Fibroblast of lung (primary cell): ENCODE results near the gene RIPK4. TPM values are rescaled to one million over a fixed set of nuclear protein-coding genes. Genes with fewer than 3 reads are reported as not detected.

ENCODE experiments used
- DNase-seq, 2 donors: peaks; one replicate each; pipeline versions ENCODE4 v3.0.0 to v3.0.0-alpha.2; 2010; ENCODE audit warnings: low read depth in 2 of 2
- H2AFZ ChIP-seq: 2 replicates; pipeline ENCODE4 v1.5.1; 2012; ENCODE audit warnings: low read length, control low read depth, inconsistent platforms
- H3K27ac ChIP-seq: 2 replicates; pipeline ENCODE4 v1.5.1; 2011; ENCODE audit warnings: low read length, control low read depth; ENCODE audit not compliant: insufficient read depth
- H3K27me3 ChIP-seq: 2 replicates; pipeline ENCODE4 v1.5.1; 2011; ENCODE audit warnings: mild to moderate bottlenecking, low read length; ENCODE audit not compliant: control insufficient read depth, insufficient read depth
- H3K36me3 ChIP-seq: 2 replicates; pipeline ENCODE4 v1.5.1; 2011; ENCODE audit warnings: low read length; ENCODE audit not compliant: control insufficient read depth, insufficient read depth
- H3K4me1 ChIP-seq: 2 replicates; pipeline ENCODE4 v1.5.1; 2011; ENCODE audit warnings: low read length; ENCODE audit not compliant: control insufficient read depth, insufficient read depth; ENCODE audit errors: extremely low read depth
- H3K4me2 ChIP-seq: 2 replicates; pipeline ENCODE4 v1.5.1; 2011; ENCODE audit warnings: low read length, control low read depth; ENCODE audit not compliant: insufficient read depth; ENCODE audit errors: extremely low read depth
- H3K4me3 ChIP-seq, 4 experiments: fragments of 200-600 bp in 1 of 4; sonication (generic) in 1 of 4; replicated peaks in 1 of 4; 2 replicates each; pipeline ENCODE4 v1.5.1; 2011 to 2016; ENCODE audit warnings: low read length in 4 of 4, low read depth in 3 of 4, mild to moderate bottlenecking in 3 of 4, control low read depth in 2 of 4, inconsistent platforms in 1 of 4, mixed read lengths in 1 of 4; ENCODE audit not compliant: insufficient read depth in 1 of 4; ENCODE audit errors: control extremely low read depth in 1 of 4
- H3K79me2 ChIP-seq: 2 replicates; pipeline ENCODE4 v1.5.1; 2012; ENCODE audit warnings: mild to moderate bottlenecking, low read length, inconsistent platforms; ENCODE audit not compliant: control insufficient read depth, insufficient read depth
- H3K9ac ChIP-seq: 2 replicates; pipeline ENCODE4 v1.5.1; 2011; ENCODE audit warnings: mild to moderate bottlenecking, low read length, control low read depth; ENCODE audit not compliant: insufficient read depth
- H3K9me3 ChIP-seq: 2 replicates; pipeline ENCODE4 v1.5.1; 2012; ENCODE audit warnings: low read depth, low read length; ENCODE audit not compliant: control insufficient read depth, insufficient read depth
- H4K20me1 ChIP-seq: 2 replicates; pipeline ENCODE4 v1.5.1; 2011; ENCODE audit warnings: low read length; ENCODE audit not compliant: control insufficient read depth, insufficient read depth; ENCODE audit errors: extremely low read depth
- EZH2 ChIP-seq: IDR thresholded peaks from 2 replicates; pipeline ENCODE4 v1.5.1; 2012; ENCODE audit warnings: low read length, control low read depth, mild to moderate bottlenecking; ENCODE audit errors: missing control alignments
- polyA plus RNA-seq, 2 donors: library from polyadenylated mRNA; depleted of rRNA in 1 of 2; stranded (reverse) in 1 of 2; unstranded in 1 of 2; fragments of >200 nt; gene quantifications; 2 replicates each; pipeline ENCODE4 v1.2.1, GENCODE V29; 2011 to 2012; ENCODE audit warnings: missing spikeins in 1 of 2
- total RNA-seq: library from RNA; depleted of rRNA; stranded (reverse); fragments of >200 nt; gene quantifications from 2 replicates; pipeline ENCODE4 v1.2.1, GENCODE V29; 2014
- TF ChIP-seq, protein P1 (sequence below), 2 donors: IDR thresholded peaks in 1 of 2; conservative IDR thresholded peaks in 1 of 2; 1 replicate in 1 of 2; 2 replicates in 1 of 2; pipeline ENCODE4 v1.5.1; 2011 to 2012; ENCODE audit warnings: low read length in 2 of 2, control low read depth in 1 of 2, inconsistent platforms in 1 of 2, low read depth in 1 of 2, mild to moderate bottlenecking in 1 of 2

RIPK4 gene
- total and polyA plus RNA-seq, 2 donors (not counting 1 experiment from before 2014, with no cell fraction given) = under 0.01 TPM; not detected in 1

DNA sequence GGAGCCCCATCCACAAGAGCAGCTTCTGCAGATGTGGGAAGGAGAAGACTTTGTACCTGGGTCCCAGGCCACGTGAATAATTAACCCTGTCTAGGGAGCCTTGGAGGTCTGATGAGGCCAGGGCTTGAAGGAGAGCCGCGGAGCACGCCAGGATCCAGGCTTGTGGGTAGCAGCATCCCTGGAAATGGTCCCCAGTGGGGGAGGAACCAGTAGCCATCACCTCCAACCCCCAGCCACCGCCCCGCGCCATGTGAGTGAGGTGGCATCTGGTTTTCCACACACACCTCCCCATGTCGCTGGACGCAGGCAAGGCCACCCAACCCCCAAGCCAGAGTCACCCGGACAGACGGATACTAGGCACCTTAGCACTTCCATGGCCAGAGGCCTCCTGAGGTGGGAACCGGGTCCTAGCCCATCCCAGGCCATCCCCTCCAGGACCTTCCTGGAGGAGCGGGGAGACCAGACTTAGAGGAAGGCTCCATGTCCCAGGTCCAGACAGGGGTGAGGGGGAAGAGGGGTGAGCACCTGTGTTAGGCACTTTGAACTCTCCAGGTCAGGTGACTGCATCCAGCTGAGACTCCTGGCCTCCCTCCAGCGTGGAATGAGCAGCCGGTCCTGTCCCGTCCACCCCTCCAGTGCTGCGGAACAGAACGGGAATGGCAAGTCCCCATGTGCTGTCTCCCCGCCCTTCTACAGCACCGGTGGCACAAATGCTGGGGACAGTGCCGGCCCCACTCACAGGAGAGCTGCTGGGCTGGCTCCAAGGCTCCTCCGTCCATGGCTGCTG lies 53.2 kb downstream of the RIPK4 start:
- H3K27me3 ChIP-seq = peaks cover 31% of the 10 kb centered on the region
- no peaks in the 10 kb centered on the region for H3K36me3 ChIP-seq
- H4K20me1 ChIP-seq = no peaks in the 10 kb centered on the region
- H3K4me1 ChIP-seq = no peaks in the 10 kb centered on the region
- no peak for DNase-seq
- H3K79me2 ChIP-seq = no peaks in the 10 kb centered on the region
- no peak overlapping the region for H3K27ac ChIP-seq
- H3K4me3 ChIP-seq = no peak overlapping the region
- no peak for TF ChIP-seq EZH2
- TF ChIP-seq, protein P1, sequence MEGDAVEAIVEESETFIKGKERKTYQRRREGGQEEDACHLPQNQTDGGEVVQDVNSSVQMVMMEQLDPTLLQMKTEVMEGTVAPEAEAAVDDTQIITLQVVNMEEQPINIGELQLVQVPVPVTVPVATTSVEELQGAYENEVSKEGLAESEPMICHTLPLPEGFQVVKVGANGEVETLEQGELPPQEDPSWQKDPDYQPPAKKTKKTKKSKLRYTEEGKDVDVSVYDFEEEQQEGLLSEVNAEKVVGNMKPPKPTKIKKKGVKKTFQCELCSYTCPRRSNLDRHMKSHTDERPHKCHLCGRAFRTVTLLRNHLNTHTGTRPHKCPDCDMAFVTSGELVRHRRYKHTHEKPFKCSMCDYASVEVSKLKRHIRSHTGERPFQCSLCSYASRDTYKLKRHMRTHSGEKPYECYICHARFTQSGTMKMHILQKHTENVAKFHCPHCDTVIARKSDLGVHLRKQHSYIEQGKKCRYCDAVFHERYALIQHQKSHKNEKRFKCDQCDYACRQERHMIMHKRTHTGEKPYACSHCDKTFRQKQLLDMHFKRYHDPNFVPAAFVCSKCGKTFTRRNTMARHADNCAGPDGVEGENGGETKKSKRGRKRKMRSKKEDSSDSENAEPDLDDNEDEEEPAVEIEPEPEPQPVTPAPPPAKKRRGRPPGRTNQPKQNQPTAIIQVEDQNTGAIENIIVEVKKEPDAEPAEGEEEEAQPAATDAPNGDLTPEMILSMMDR (conservative IDR thresholded peaks at IDR 0.05 in 1 of 2, IDR thresholded peaks at IDR 0.05 in 1 of 2; ENCODE audit: low read depth in 1 of 2, low read length in 2 of 2) = no peak
- no peaks in the 10 kb centered on the region for H3K9me3 ChIP-seq
- no peak overlapping the region for H2AFZ ChIP-seq
- no peak overlapping the region for H3K9ac ChIP-seq
- no peak overlapping the region for H3K4me2 ChIP-seq

DNA sequence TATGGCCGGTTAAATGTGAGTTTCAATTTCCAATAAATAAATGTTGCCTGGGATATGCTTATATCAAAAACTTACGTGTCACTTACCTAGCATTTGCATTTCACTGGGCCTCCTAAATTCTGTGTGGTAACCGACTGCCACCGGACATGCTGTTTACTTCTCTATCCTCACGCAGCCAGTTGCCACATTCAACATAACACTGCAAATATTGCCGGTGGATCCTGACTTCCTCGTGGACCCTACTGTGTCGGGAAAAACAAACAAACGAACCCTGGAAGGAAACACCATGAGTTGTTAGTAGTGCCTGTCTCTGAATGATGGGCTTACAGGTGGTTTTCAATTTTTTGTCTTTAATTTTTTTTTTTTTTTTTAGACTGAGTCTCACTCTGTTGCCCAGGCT lies 54.1 kb downstream of the RIPK4 start:
- Histone ChIP-seq H3K4me3 (no peak overlapping the region), H3K9me3 (no peaks in the 10 kb centered on the region), H3K27me3 (peaks cover 27% of the 10 kb centered on the region)

DNA sequence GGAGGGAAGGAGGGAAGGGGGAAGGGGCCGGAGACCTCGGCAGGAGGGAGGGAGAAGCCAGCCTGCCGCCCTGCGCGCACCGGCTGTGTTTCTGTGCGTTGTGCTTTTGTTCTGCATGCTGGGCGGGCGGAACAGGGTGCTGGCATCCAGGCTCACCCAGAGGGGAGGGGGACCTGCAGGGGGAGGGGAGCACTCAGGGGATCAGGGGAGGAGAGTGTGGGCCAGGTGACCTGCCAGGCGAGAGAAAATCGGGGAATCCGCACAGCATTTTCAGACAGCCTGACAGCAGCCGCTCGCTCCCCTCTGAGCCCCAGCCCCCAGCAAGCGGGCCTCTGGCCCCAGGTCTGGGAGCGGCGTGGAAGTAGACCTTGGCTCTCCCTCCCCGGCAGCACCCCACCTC lies 54.7 kb downstream of the RIPK4 start:
- Histone ChIP-seq H3K27ac (no peak overlapping the region), H3K9ac (no peak overlapping the region), H3K27me3 (peaks cover 27% of the 10 kb centered on the region), H2AFZ (no peak overlapping the region), H3K4me3 (no peak overlapping the region), H3K9me3 (no peaks in the 10 kb centered on the region), H3K36me3 (no peaks in the 10 kb centered on the region), H3K79me2 (no peaks in the 10 kb centered on the region), H3K4me2 (no peak overlapping the region), H4K20me1 (no peaks in the 10 kb centered on the region), H3K4me1 (no peaks in the 10 kb centered on the region)
- TF ChIP-seq, protein P1 (conservative IDR thresholded peaks at IDR 0.05 in 1 of 2, IDR thresholded peaks at IDR 0.05 in 1 of 2; ENCODE audit: low read depth in 1 of 2, low read length in 2 of 2) = no peak
- no peak for TF ChIP-seq EZH2
- DNase-seq = no peak

More for the DNA sequence above, 54.1 kb downstream of the RIPK4 start:
- Histone ChIP-seq H3K27ac (no peak overlapping the region), H3K4me1 (no peaks in the 10 kb centered on the region), H3K36me3 (no peaks in the 10 kb centered on the region), H3K79me2 (no peaks in the 10 kb centered on the region), H4K20me1 (no peaks in the 10 kb centered on the region), H3K4me2 (no peak overlapping the region), H3K9ac (no peak overlapping the region), H2AFZ (no peak overlapping the region)
- no peak for DNase-seq
- TF ChIP-seq, protein P1 (conservative IDR thresholded peaks at IDR 0.05 in 1 of 2, IDR thresholded peaks at IDR 0.05 in 1 of 2; ENCODE audit: low read depth in 1 of 2, low read length in 2 of 2) = no peak
- no peak for TF ChIP-seq EZH2
